Smooth muscle cell (in vitro differentiated cells): ENCODE results near the gene BNIP5. TPM values are rescaled to one million over a fixed set of nuclear protein-coding genes. Genes with fewer than 3 reads are reported as not detected.

Source experiments
- DNase-seq: peaks from one replicate; lab custom pipeline; 2025; ENCODE audit not compliant: unreplicated experiment; lab: John Stamatoyannopoulos, UW
- H2AFZ ChIP-seq: fragments of 200-600 bp; sonication (generic); 2 replicates; pipeline ENCODE4 v1.6.0; 2016; ENCODE audit warnings: antibody characterized with exemption, low read depth, mild to moderate bottlenecking
- H3F3A ChIP-seq: fragments of 200-600 bp; sonication (generic); 2 replicates; pipeline ENCODE4 v1.6.0; 2017; ENCODE audit warnings: antibody characterized with exemption, low read depth
- H3K27ac ChIP-seq: fragments of 200-600 bp; sonication (generic); 2 replicates; pipeline ENCODE4 v1.5.1; 2016; ENCODE audit warnings: low read depth, mild to moderate bottlenecking
- H3K27me3 ChIP-seq: fragments of 200-600 bp; sonication (generic); 2 replicates; pipeline ENCODE4 v1.6.1; 2016; ENCODE audit warnings: low read depth, mild to moderate bottlenecking
- H3K36me3 ChIP-seq: fragments of 200-600 bp; sonication (generic); 2 replicates; pipeline ENCODE4 v1.5.1; 2016; ENCODE audit warnings: low read depth
- H3K4me1 ChIP-seq: fragments of 200-600 bp; sonication (generic); 2 replicates; pipeline ENCODE4 v1.5.1; 2016; ENCODE audit warnings: low read depth
- H3K4me2 ChIP-seq: fragments of 200-600 bp; sonication (generic); 2 replicates; pipeline ENCODE4 v1.6.0; 2016; ENCODE audit warnings: mild to moderate bottlenecking
- H3K4me3 ChIP-seq: fragments of 200-600 bp; sonication (generic); 2 replicates; pipeline ENCODE4 v1.5.1; 2016; ENCODE audit warnings: mild to moderate bottlenecking
- H3K79me2 ChIP-seq: fragments of 200-600 bp; sonication (generic); 2 replicates; pipeline ENCODE4 v1.6.0; 2016; ENCODE audit warnings: low read depth, mild to moderate bottlenecking
- H3K9ac ChIP-seq: fragments of 200-600 bp; sonication (generic); 2 replicates; pipeline ENCODE4 v1.6.0; 2016; ENCODE audit warnings: low read depth
- H3K9me3 ChIP-seq: fragments of 200-600 bp; sonication (generic); replicated peaks from 2 replicates; pipeline ENCODE4 v1.5.1; 2016; ENCODE audit warnings: low read depth
- H4K20me1 ChIP-seq: fragments of 200-600 bp; sonication (generic); 2 replicates; pipeline ENCODE4 v1.6.0; 2016; ENCODE audit warnings: low read depth
- CTCF ChIP-seq: fragments of 200-600 bp; sonication (generic); IDR thresholded peaks from 2 replicates; pipeline ENCODE4 v1.5.1; 2017; ENCODE audit warnings: borderline replicate concordance, mild to moderate bottlenecking, antibody characterized with exemption; ENCODE audit not compliant: insufficient read depth, poor library complexity, severe bottlenecking
- WGBS: methylation state at CpG from one replicate; pipeline ENCODE4 v1.1.7; 2016; ENCODE audit warnings: low lambda C conversion rate; 5-methylcytosine and 5-hydroxymethylcytosine counted together
- polyA plus RNA-seq: library from polyadenylated mRNA; unstranded; fragments of >200 nt; fragmentation: Nextera tagmentation; extraction: Ambion mirVana; gene quantifications from 2 replicates; pipeline ENCODE4 v1.2.1, GENCODE V29; 2016
- total RNA-seq: library from RNA; depleted of rRNA; stranded (reverse); fragments of >200 nt; gene quantifications from 2 replicates; pipeline ENCODE4 v1.2.3, GENCODE V29; 2014

Gene BNIP5
- total and polyA plus RNA-seq, 2 experiments from 2014 or later: not detected

- Histone ChIP-seq H2AFZ (no peak overlapping the region), H3K9ac (no peak overlapping the region), H3K4me2 (no peak overlapping the region), H3F3A (no peaks in the 10 kb centered on the region), H3K27me3 (no peaks in the 10 kb centered on the region), H3K9me3 (no peaks in the 10 kb centered on the region), H3K27ac (no peak overlapping the region), H3K79me2 (no peaks in the 10 kb centered on the region), H3K36me3 (no peaks in the 10 kb centered on the region), H4K20me1 (no peaks in the 10 kb centered on the region), H3K4me1 (peaks cover 10% of the 10 kb centered on the region), H3K4me3 (no peak overlapping the region)
- WGBS: 86% methylated on average over 8 of the region's 8 CpGs
- DNase-seq: no peak
- no peak for TF ChIP-seq CTCF
Observed at GRCh38 chr6:36312854-36313648, 23.6 kb downstream of the BNIP5 start.

- H3K27me3 ChIP-seq: no peaks in the 10 kb centered on the region
- no peak overlapping the region for H3K4me3 ChIP-seq
- no peak overlapping the region for H3K9ac ChIP-seq
- H3K79me2 ChIP-seq: no peaks in the 10 kb centered on the region
- H3K4me2 ChIP-seq: no peak overlapping the region
- H3K9me3 ChIP-seq: no peaks in the 10 kb centered on the region
- H3K36me3 ChIP-seq: no peaks in the 10 kb centered on the region
- H3K4me1 ChIP-seq: peaks cover 14% of the 10 kb centered on the region
- WGBS: 89% methylated on average over 2 of the region's 2 CpGs
- no peaks in the 10 kb centered on the region for H3F3A ChIP-seq
- H2AFZ ChIP-seq: no peak overlapping the region
- H4K20me1 ChIP-seq: no peaks in the 10 kb centered on the region
- no peak overlapping the region for H3K27ac ChIP-seq
- TF ChIP-seq CTCF: no peak
- no peak for DNase-seq
Observed at GRCh38 chr6:36309900-36310299, 26.8 kb downstream of the BNIP5 start.

GRCh38 chr6:36309203-36309602, 27.5 kb downstream of the BNIP5 start:
- H3K9me3 ChIP-seq: no peaks in the 10 kb centered on the region
- no peak overlapping the region for H3K4me2 ChIP-seq
- 74% methylated on average over 7 of the region's 7 CpGs for WGBS
- no peaks in the 10 kb centered on the region for H3K36me3 ChIP-seq
- no peaks in the 10 kb centered on the region for H3F3A ChIP-seq
- no peak overlapping the region for H2AFZ ChIP-seq
- H3K4me3 ChIP-seq: no peak overlapping the region
- no peaks in the 10 kb centered on the region for H4K20me1 ChIP-seq
- H3K9ac ChIP-seq: no peak overlapping the region
- H3K4me1 ChIP-seq: peaks cover 11% of the 10 kb centered on the region
- no peak overlapping the region for H3K27ac ChIP-seq
- H3K27me3 ChIP-seq: no peaks in the 10 kb centered on the region
- no peak for DNase-seq
- no peaks in the 10 kb centered on the region for H3K79me2 ChIP-seq
- TF ChIP-seq CTCF: no peak

GRCh38 chr6:36308514-36308913, 28.2 kb downstream of the BNIP5 start:
- Histone ChIP-seq H3K27ac (no peak overlapping the region), H3K36me3 (no peaks in the 10 kb centered on the region), H3K4me2 (no peak overlapping the region), H2AFZ (no peak overlapping the region), H3F3A (no peaks in the 10 kb centered on the region), H3K27me3 (no peaks in the 10 kb centered on the region), H3K9me3 (no peaks in the 10 kb centered on the region), H3K79me2 (no peaks in the 10 kb centered on the region), H4K20me1 (no peaks in the 10 kb centered on the region), H3K4me3 (no peak overlapping the region), H3K9ac (no peak overlapping the region), H3K4me1 (peaks cover 4% of the 10 kb centered on the region)
- no peak for DNase-seq
- no peak for TF ChIP-seq CTCF
- 94% methylated on average over 5 of the region's 5 CpGs for WGBS
